ENCODE results near the gene KDELR1. TPM values are rescaled to one million over a fixed set of nuclear protein-coding genes. Genes with fewer than 3 reads are reported as not detected.
A peak's percentile ranks its signal among the peaks of the same experiment; 100 is the strongest.

KDELR1 gene
- total and polyA plus RNA-seq, 9 of the 15 experiments (the other 6 are each of a cell fraction or from before 2014, with no cell fraction given), result 6.1 to 165 (median 58.5) TPM

- TF ChIP-seq DPF2 (IDR thresholded peaks at IDR 0.05) (peak; percentile 86), ZFX (CRISPR knock-in tag; IDR thresholded peaks at IDR 0.05) (no peak), SAFB (IDR thresholded peaks at IDR 0.05; ENCODE audit: borderline replicate concordance, low read depth, low read length) (no peak), CTCFL (IDR thresholded peaks at IDR 0.05; ENCODE audit: borderline replicate concordance, insufficient read depth, low read depth, low read length, poor library complexity, severe bottlenecking) (no peak), ILF3 (IDR thresholded peaks at IDR 0.05; ENCODE audit: borderline replicate concordance) (no peak), USF1 (CRISPR knock-in tag; IDR thresholded peaks at IDR 0.05) (peak; percentile 48; the same call in 1 of the 2 replicates), TFAP4 (CRISPR knock-in tag; IDR thresholded peaks at IDR 0.05; ENCODE audit: borderline replicate concordance) (no peak; the same call in 1 of the 2 replicates), CUX1 (CRISPR knock-in tag; IDR thresholded peaks at IDR 0.05) (no peak), HIVEP1 (CRISPR knock-in tag; IDR thresholded peaks at IDR 0.05) (no peak), ZNF583 (CRISPR knock-in tag; IDR thresholded peaks at IDR 0.05) (no peak), ZEB2 (IDR thresholded peaks at IDR 0.05) (peak; percentile 74; the same call in 1 of the 2 replicates), FOXJ3 (CRISPR knock-in tag; IDR thresholded peaks at IDR 0.05) (no peak), PHF21A (IDR thresholded peaks at IDR 0.05; ENCODE audit: borderline replicate concordance, low read depth) (no peak), ZNF24 (IDR thresholded peaks at IDR 0.05) (no peak), KDM5B (IDR thresholded peaks at IDR 0.05; ENCODE audit: insufficient replicate concordance, low read depth, low read length) (no peak), RAD51 (IDR thresholded peaks at IDR 0.05; ENCODE audit: borderline replicate concordance, low read depth) (no peak), CHCHD3 (CRISPR knock-in tag; IDR thresholded peaks at IDR 0.05) (no peak)
- TF ChIP-seq, protein P1, sequence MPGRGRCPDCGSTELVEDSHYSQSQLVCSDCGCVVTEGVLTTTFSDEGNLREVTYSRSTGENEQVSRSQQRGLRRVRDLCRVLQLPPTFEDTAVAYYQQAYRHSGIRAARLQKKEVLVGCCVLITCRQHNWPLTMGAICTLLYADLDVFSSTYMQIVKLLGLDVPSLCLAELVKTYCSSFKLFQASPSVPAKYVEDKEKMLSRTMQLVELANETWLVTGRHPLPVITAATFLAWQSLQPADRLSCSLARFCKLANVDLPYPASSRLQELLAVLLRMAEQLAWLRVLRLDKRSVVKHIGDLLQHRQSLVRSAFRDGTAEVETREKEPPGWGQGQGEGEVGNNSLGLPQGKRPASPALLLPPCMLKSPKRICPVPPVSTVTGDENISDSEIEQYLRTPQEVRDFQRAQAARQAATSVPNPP (IDR thresholded peaks at IDR 0.05; ENCODE audit: borderline replicate concordance, insufficient read depth, insufficient read length), result no peak
Measured at GRCh38 chr19:48397263-48398101, 6.1 kb upstream of the KDELR1 start (continued).

All from K562 (cell line).